NCI-H146 (cell line): ENCODE results near the gene PCSK6.

ENCODE experiments used
- DNase-seq: peaks from one replicate; lab custom pipeline; 2025; lab: John Stamatoyannopoulos, UW

Gene PCSK6

DNA sequence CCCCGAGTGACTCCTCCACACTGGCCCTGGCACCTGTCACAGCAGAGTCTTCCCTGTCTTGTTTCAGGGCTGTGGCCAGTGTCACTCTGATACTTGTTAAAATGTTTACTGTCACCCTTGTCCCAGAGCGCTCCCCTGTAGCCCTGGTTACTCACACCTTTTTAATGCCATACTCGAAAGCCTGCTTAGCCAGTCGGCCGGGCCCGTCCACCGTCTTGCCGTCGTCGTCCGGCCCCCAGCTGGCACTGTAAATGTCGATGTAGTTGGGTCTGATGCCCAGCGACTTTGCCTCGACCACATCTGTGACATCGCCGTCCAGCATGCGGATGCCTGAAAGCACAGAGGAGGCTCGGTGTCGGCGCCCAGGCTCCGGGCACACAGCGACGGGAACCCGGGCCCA is 91.3 kb downstream of the PCSK6 start:
- no peak for DNase-seq

DNA sequence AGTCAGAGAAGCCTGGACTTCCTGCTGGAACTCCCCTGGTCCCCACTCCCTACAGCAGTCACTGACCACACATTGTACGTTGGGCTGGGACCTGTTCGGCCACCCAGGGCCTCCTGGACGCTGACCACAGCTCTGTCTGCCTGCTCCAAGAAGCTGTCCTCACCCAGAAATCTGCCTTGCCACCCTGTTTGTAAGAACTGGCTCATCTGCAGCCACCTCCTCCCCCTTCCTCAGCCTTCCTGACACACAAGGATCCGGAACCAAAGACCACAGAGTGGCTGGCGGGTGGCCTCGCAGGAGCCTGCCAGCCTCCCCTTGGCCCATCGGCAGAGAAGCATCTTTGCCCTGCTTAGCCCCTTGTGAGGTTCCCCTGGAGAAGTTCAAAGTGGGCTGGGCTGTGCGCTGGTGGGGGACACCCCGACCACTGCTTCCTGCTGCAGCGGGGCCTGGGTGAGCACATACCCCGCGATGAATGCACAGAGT is 91.9 kb downstream of the PCSK6 start:
- DNase-seq: no peak

DNA sequence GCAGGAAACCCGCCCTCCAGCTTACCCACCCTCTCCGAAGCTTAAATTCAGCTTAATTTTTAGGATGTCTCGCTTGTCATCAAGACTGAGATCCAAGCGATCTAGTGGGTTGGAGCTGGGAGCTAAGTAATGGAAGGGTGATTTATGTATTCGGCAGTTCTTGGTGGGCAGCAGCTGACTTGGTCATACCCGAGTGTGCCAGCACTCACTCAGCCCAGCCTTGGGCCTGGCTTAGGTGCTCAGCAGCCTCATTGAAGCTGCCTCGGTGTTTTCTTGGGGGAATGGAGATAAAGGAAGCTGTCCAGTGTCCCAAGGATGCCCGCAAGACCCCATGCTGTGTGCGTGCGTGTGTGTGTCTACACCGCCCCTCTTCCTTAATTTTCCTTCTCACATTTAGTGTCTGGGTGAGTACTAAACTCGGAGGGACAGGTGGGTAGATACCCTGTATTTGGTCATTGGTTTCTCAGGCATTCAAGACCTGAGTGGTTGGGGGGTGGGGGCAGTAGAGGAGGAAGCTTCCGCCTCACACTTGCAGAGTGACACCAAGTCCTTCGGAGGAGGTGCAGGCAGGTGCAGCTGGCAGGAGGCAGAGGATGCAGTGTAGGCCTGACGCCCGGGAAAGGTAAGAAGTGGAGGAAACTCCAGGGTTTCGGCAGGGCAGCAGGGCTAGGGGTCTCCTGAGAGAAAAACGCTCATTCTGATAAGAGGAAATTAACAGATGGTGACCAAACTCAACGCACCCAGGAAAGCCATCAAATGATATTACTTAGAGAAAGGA is 92.8 kb downstream of the PCSK6 start:
- no peak for DNase-seq

DNA sequence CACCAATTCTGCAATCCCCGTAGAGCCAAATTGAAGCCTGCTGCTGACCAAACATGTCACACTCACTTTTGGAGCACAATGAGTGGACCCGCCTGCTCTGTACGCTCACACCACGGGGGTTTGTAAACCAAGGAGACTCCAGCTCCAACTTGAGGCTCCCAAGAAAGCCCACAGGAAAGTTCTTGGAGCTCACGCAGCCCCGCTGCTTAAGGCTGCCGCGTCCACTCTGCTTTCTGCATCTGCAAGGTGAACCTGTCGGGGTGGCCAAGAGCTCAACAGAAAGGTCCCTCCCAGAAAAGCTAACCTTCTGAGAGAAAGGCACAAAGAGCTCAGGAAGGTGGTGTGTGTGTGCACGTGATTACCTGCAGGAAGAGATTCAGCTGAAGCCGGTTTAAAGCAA is 94.9 kb downstream of the PCSK6 start:
- DNase-seq: no peak

DNA sequence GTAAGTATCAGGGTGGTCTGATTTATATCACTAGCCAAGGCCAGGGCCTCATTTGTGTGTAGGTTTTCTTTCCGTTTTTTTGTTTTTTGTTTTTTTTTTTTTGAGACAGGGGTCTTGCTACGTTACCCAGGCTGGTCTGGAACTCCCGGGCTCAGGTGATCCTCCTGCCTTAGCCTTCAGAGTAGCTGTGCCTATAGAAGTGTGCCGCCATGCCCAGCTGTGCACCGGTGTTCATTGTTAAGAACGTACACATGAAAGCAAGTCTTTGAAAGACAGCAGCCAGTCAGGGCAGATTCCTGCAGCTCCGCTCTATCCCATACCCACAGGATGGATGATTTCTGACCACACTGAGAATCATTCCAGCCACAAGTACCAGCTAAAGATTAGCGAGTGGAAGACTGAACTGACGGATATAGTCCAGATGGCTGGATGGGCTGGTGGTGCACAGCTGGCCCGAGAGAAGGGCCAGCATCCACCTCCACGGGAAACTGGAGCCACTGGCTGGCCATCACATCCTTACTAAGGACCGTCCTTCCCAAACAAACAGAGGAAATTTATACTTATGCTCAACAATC is 95.4 kb downstream of the PCSK6 start:
- DNase-seq: no peak

DNA sequence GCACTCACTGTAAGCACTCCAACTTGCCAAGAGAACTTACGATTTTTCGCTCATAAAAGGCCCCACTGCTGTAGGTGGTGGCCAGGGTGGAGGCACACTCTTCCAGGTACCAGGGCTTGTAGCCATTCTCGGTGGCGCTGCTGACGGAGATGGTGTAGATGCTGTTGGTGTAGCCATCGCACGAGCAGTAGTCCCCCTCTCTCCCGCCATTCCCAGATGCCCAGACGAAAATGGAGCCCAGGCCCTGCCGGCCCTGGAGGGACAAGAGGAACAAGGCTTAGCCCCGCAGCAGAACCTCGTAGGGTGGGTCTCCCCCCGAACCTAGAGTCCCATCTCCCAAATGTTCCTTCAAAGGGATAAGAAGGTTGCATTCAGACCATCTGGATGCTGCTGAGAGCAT is 96.3 kb downstream of the PCSK6 start:
- DNase-seq: no peak

DNA sequence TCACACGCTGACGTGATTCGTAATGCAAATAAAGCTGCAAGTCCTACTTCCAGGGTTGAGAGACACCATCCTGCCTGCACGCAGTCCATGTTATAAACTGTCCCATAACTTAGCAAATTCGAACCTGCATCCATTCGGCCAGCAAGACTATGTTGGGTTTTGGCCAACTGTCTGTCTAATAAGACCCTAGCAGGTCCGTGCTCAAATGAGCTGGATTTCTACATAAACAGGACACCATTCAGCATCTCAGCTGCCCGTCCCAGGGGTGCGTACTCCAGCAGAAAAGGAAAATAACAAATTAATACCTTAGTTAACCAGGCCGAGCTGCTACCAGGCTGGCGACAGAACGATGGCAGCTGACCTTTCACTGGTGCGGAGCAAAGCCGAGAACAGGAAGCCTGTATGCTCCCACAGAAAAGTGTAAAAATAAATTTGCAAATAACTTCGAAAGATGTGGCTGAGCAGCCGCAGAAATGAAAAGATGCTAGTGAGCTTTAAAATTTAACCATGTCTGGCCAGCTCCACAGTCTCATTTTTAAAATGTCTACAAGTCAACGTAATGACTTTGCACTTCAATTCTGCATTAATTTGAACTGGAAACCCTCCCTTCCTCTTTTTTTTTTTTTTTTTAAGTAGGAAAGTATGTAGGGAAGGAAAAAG is 97.4 kb downstream of the PCSK6 start:
- no peak for DNase-seq

DNA sequence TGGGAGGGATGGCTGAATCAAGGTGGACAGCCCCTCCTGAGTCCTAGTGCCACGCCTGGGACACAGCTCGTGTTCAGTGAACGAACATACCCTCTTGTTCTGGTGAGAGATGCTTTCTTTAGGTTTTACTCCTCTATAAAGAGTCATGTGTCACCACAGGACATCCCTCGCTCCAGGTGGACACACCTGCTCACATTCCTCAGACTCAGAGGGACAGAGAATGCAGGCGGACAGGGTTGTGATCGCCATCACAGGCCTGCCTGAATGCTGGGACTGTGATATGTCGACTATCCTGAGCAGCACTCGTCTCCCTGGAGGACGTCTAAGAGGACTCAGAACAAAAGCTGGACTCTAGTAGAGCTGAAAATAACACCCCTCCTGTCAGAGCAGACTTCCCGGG is 98.1 kb downstream of the PCSK6 start:
- no peak for DNase-seq

DNA sequence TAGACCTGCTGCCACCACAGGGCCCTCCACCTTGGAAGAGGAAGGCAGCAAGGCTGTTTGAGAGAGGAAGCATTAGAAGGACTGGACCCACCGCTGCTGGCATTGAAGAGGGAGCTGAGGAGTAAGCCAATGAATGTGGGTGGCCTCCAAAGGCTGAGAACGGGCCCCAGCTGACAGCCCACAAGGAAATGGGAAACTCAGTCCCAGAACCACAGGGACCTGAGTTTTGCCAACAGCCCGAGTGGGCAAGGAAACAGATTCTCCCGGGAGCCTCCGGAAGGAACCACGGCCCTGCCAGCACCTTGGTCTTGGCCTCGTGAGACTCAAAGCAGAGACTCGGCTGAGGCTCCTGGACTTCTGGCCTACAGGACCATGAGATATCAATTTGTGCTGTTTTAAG is 99.0 kb downstream of the PCSK6 start:
- no peak for DNase-seq

DNA sequence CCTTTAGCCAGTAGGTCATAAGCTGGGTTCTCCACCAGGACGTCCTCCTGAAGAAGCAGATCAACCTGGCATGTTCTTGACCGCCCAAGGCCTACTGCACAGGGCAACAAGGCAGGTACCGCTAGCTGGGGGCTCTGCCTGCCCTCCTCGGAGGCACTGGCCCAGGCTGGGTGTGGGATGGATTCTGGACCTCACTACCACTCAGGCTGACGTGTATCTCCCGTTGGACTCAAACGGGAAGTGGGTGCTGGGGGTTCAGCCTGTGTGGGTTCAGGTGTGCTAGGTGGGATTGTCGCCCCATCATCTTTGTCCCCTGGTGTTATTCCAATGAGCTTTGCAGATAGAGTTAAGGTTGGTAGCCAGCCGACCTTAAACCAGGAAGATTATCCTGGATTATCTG is 99.4 kb downstream of the PCSK6 start:
- DNase-seq: no peak

DNA sequence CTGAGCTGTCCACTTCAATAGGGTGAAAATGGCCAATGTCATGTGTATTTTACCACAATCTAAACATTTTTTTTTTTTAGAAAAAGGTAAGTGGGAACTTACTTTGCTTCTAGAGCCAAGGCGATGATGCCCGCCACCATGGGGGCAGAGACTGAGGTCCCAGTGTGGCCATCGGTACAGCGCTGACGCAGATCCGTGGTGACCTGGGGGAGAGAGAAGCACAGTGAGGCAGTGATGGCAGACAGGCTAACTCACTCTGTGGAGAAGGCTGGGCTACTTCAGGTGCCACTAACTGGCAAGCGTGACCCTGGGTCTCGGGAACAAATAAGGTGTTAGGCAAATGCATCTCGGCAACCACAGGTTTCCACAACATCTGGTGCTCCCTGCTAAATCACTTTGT is 100.1 kb downstream of the PCSK6 start:
- no peak for DNase-seq

DNA sequence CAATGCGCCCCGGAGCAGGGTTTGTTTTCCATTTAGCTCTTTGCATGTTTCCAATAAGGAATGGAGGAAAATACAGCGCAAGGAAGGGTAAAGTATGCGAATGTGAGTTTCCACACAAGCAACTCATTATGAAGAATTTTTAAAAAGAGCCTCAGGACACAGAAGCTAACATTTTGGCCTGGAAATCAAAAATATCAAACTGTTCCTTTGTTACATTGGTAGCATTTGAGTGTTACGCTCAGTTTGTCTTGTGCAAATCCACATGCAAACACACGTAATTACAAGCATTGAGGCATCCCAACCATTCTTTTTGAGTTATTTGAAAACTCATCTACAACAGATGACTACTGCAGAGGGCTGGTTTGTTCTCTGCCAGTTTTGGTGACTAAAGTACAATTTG is 101.5 kb downstream of the PCSK6 start:
- no peak for DNase-seq

DNA sequence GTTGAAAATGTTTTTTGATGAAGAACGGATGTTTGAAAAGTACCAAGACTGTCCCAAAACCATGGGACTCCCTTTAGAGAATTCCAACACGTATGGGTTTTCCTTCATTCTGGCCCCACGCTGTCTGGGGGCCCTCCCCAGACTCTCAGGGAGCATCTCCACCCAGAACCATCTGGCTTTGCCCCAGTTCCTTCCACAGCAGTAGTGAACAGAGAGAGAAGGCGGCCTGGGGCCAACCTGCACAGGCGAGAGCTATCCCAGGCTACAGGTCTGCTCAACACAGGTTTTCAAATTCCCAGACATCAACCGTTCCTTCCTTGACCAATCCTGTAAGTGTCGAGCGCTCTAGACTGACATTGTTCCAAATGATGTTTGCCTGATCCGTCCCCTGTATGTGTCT is 101.9 kb downstream of the PCSK6 start:
- DNase-seq: no peak

DNA sequence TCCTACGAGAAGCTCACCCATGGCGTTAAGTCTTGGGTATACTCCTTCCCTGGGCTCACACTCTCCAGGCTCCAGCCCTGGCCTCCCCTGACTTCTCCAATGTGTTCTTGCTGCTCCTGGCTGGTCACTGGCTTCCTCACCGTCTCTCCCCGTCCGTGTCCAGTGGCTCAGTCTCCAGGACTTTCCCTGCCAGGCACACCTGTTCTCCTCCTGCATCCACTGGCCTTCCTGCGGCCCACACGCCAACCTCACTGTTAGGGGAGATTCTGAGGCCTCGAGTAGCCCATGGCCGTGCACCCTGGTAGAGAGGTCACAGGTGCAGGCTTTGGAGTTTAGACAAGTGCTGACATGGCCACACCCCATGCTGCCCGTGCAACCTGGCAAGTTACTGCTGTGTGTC is 102.5 kb downstream of the PCSK6 start:
- no peak for DNase-seq

DNA sequence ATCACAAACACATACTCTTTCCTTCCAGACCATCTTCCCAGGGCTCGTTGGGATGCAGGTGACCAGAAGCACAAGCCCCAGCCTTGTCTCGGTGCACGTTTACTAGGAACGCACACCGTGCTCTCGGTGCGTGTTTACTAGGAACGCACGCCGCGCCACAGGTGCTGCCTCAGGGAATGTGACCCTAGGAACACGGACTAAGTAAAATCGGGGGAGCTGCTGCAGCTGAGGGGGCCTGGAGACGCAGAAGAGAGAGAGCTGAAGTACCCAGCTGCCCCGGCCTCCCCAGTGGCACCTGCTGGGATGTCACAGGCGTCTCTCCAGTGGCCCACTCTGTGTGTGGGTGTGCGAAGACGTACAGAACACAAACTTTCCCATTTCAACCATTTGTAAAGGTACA is 103.5 kb downstream of the PCSK6 start:
- no peak for DNase-seq

DNA sequence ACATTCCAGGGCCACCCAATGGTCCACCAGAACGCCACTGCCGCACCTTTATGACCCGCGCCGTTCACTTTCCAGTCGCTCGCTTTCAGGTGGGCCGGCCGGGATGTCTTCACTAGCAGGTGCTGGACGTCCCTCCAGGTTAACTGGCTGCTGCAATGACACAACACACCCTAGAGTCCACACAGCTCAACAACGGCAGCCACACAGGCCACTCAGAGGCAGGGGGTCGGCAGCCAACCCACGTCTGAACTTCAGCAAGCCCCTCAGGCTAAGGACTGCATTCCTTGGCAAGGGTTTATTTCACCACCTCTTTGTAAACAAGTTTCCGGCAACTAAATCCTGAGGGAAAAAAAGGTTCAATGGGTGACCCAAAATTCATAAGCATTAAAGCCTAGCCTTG is 105.2 kb downstream of the PCSK6 start:
- no peak for DNase-seq

DNA sequence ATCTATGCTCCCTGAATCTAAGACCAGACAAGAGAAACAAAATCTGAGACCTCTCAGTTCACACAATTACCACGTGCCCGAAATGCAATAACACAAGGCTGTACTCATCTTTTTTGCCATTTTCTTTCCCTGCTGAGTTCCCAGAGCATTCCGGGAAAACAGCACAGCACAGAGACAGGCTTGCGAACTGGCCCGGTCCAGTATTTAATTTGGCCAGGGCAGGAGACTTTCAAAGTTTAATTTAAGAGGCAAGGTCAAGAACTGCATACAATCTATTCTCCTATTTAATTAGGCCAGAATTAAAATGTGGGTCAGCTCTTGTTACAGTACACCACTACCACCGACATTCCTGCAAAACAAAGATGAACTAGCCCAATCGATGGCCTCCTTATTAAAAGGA is 107.0 kb downstream of the PCSK6 start:
- no peak for DNase-seq

DNA sequence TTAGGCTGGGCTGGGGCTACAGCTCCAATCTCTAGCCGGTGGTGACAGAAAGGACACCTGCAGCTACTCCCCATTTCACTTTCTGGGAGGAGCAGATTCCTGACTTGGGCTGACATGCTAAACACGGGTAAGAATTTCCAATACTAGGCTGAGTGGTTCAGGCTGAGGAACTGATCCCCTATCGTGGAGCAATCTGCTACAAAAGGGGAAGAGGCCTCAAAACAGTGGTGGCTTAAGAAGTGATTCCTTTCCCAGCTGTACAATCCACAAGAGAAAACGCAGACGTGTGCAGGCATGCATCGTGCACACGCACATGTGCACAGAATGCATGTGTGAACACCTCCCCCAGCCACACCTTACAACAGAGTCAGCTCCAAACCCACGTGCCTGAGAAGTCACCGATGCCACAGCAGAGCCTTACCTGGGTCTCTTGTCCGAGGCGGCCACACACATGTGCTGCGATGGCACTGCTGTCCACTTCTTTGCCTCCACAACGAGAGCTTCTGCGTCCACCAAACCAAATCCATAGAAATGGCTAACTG is 107.8 kb downstream of the PCSK6 start:
- no peak for DNase-seq

DNA sequence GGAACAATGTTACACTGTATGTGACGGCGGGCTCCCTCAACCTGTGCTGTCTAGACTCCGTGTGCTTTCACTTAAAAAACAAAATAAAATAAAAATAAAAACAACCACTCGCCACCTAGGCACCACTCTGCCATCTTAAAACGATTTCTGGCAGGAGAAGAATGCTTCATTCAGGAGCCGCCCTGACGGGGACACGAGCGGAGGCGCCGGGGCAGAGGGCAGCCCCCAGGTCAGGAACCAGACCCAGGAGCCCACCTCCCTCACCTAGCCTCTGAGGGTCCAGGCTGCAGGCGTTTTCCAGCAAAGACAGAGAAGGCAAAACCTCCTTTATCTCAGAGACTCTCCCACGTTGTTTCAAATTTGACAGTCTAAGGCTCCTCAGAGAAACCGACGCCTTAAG is 109.4 kb downstream of the PCSK6 start:
- no peak for DNase-seq

DNA sequence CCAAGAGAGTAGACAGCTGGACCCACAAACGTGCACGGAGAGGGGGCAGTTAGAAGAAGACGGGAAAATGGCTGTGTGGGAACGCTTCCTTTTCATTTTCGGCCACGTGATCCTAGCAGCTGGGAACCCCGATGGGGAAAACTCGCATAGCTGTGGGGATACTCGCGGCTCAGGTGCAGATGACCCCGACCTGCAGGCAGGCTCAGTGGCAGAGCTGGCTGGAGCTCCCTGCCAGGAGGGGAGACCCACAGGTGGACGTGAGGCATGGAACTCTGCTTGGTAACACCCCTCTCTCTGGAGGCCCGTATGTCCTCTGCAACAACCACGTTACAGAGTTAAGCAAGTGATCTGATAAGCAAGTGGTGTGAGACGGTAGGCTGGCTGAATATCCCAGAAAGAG is 109.9 kb downstream of the PCSK6 start:
- DNase-seq: no peak

DNA sequence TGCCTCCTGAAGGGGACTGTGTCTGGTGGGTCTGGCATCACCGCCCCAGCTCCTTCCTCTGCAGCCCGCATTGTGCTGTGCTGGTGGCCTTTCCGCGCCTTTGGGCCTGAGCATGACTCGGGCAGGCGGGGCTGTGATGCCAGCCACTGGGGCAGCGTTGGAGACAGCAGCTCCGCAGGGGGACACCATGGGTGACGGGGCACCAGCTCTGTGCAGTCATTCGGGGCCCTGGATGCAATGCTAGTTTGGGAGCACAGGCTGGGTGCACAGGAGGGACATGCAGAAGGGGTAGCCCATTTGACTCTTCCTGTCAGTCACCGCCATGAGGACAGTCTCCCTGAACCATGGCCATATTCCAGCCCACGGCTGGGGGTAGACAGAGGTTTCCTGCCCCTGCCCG is 110.6 kb downstream of the PCSK6 start:
- no peak for DNase-seq

DNA sequence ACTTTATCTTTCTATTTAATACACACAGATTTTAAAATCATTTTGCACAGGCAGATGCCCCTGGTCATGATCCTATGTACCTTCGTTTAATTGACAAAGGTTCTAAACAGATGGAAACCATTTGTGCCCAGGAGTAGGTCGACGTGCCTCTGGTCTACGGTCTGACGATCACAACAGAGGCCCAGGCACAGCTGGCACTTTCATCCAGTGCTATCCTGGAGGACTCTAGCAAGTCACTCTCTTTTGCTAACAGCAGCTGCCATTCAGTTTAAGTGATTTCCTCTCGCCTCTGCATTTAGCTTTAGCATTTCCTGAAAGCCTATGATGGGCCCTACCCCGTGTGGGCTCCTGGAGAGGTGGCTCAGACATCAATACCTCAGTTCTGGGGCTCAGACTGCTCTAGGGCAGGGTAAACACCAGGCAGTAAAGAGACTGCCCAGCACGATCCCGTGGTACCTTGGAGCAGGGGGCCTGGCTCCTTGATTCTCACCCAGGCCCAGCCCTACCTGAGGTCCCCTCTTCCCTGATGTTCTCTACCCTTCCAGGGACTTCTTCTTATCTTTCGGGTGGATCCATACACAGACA is 111.2 kb downstream of the PCSK6 start:
- no peak for DNase-seq
